DMS 273 treated with DMSO at 0.1 percent for 48 hours (cell line): ENCODE measurements around the gene LLPH.
"Not testable (repeated sequence)": the region's sequence is repeated elsewhere in the genome, so short reads cannot be mapped to it uniquely, and the experiment has no call there.

Source experiments
- DNase-seq: peaks from one replicate; lab custom pipeline; 2025; lab: John Stamatoyannopoulos, UW

LLPH gene

DNA sequence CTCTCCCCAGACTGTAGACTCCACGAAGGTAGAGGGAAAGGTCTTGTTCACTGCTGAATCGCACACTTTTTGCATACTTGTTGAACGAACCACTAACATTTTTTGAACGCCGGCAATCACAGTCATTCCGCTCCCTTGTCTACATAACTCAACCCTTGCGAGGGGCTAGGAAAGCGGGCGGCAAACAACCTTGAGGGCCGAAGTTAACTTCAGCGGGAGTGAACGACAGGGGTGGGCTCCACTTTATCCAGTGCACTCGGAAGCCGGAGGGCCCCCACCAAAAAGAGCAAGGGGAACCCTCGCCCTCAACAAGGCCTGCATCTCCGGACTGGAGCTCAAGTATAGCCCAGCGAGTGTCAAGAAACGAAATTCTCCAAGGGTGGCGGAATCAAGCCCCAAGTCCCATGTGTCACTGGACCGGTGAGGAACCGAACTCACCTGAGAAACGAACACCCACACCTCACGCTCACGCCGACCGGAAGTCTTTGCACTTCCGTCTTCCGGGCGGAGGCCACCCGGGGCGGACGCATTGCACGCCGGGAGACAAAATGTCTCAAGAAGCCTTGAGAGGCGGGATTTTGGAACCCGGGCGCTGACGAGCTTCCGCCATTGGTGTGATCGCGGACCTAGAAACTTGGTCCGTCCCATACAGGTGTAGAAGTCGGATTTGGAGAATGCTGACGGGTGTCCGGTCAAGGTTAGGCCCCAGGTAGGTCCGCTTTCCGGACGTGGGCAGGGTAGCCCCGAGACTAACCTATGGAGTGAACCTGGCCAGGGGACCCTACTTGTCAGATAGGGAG is at the start of gene LLPH:
TSS of gene LLPH (minus strand) at position 484 of the 800 bp plus-strand sequence. CDS start 1,644 bp downstream, outside the sequence.
- DNase-seq, result peak; percentile 32

DNA sequence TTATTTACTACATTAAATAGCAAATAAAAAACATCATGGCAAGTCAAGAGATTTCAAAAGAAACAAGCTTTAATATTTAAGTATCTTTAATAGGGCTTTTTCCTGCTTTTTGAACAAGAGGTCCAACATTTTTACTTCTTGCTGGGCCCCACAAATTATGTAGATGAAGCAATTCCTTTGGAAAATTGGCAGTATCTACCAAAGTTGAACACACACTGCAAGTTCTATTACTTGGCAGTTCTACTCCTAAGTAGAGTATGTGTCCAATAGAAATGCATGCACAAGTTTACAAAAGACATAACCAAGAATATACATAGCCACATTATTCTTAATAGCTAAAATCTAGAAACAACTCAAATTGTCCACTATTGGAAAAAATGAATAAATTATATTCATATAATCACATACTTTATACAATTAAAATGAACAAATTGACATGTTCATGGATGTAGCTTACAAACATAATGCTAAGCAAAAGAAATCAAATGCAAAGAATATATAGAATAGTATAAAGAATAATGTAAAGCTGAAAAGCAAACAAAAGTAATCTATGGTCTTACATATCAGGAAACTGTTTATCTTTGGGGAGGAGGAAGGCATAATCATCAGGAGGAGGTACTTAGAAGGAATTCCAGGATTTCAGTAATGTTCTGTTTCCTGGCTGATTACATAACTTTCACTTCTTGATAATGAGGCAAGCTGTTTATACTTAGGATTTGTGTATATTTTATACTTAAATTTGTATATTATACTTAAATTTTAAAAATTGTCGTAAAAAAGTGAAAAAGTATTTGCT is 45.8 kb upstream of the LLPH start:
- no peak for DNase-seq

DNA sequence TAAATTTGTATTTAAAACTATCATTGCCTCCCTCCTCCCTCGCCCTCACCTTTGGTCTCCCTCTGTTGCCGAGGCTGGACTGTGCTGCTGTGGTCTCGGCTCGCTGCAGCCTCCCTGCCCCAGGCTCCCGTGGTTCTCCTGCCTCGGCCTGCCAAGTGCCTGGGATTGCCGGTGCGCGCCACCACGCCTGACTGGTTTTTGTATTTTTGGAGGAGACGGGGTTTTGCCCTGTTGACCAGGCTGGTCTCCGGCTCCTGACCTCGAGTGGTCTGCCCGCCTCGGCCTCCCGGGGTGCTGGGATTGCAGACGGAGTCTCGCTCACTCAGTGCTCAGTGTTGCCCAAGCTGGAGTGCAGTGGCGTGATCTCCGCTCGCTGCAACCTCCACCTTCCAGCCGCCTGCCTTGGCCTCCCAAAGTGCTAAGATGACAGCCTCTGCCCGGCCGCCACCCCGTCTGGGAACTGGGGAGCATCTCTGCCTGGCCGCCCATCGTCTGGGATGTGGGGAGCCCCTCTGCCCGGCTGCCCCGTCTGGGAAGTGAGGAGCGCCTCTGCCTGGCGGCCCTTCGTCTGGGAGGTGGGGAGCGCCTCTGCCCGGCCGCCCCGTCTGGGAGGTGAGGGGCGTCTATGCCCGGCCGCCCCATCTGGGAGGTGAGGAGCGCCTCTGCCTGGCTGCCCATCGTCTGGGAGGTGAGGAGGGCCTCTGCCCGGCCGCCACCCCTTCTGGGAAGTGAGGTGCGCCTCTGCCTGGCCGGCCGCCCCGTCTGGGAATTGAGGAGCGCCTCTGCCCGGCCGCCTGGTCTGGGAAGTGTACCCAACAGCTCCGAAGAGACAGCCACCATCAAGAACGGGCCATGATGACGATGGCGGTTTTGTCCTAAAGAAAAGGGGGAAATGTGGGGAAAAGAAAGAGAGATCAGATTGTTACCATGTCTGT is 44.1 kb upstream of the LLPH start:
- DNase-seq, result not testable (repeated sequence)

- DNase-seq, result no peak
Observed at GRCh38 chr12:66170606-66171005, 40.1 kb upstream of the LLPH start.

DNA sequence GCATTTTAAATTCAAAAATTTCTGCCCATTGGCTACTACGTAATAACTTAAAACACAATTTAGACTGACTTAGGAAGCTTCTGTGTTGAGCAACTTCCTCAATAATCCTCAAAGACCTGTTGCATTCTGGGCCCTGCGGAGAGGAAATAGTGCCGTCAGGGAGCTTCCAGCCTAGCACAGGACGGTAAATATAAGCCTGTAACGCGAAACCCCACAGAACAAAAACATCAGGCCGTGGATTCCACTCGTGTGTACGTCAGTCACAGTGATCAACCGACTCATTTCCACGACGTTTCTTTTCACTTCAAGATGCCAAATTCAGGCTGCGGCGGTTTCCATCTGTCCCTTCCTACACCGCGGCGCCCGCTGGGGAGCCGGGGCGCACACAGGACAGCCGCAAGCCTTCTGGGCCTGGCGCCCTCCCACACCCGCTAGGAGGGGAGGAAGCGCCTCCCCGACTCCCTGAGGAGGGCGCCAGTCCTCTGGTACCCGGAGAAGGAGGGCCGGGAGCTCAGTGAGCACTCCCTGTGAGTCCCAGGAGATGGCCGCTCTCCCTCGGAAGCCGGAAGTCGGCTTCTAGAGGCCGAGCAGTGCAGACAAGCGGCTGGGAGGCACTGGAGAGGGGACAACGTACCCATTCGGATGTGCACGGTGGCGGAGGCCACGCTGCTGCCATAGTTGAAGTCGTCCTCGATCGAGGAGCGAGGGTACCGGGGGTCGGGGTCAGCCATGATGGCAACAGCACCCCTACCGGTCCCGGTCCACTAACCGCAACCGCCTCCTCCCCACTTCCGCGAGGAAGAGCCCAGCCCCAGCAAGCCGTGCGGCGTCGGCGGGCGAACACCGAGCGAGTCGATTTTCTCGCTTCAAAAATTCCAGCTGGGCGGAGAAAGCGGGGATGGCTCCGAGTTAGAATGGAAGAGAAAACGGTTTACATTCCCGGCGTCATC is 38.9 kb upstream of the LLPH start, which contains the start of gene TMBIM4:
TSS of gene TMBIM4 (minus strand) at position 776 of the 950 bp plus-strand sequence. CDS start at position 731, 45 bp downstream.
- peak; percentile 68 for DNase-seq

- DNase-seq, result no peak
Observed at GRCh38 chr12:66168410-66168809, 37.9 kb upstream of the LLPH start.

DNA sequence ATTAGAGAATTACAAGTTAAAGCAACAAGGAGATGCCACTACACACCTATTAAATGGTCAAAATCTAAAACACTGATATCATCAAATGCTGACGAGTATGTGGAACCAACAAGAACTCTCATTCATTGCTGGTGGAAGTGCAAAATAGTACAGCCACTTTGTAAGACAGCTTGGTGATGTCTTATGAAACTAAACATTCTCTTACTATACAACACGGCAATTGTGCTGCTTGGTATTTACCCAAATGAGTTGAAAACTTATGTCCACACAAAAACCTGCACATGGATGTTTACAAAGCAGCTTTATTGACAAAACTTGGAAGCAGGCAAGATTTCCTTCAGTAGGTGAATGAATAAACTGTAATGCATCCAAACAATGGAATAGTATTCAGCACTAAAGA is 36.0 kb upstream of the LLPH start:
- no peak for DNase-seq

- no peak for DNase-seq
Observed at GRCh38 chr12:66165141-66165540, 34.6 kb upstream of the LLPH start.

DNA sequence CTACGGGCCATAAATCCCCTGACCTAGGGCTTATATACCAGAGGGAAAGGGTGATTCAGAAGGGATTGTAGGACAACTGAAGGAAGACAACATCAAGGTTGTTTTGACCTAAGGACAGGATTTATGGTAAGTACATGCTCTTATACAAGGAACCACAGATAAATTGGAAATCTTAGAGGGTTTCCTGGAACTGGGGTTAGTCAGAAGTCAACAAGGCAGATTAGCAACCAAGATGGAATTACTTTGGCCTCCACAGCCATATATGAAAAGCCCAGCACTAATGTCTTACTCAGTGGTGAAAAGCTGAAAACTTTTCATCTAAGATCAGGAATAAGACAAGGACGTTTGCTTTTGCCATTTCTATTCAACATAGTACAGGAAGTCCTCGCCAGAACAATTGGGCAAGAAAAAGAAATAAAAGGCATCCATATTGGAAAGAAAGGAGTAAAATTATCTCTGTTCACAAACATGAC is 33.8 kb upstream of the LLPH start:
- no peak for DNase-seq

DNA sequence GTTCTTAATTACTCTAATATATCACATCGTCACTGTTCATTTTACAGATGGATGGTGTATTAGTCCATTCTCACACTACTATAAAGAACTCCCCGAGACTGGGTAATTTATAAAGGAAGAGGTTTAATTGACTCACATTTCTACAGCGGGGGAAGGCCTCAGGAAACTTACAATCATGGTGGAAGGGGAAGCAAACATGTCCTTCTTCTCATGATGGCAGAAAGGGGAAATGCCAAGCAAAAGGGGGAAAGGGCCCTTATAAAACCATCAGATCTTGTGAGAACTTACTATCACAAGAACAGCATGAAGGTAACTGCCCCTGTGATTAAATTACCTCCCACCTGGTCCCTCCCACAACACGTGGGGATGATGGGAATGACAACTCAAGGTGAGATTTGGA is 32.7 kb upstream of the LLPH start:
- DNase-seq, result no peak

GRCh38 chr12:66162701-66163100 is 32.2 kb upstream of the LLPH start:
- no peak for DNase-seq

DNA sequence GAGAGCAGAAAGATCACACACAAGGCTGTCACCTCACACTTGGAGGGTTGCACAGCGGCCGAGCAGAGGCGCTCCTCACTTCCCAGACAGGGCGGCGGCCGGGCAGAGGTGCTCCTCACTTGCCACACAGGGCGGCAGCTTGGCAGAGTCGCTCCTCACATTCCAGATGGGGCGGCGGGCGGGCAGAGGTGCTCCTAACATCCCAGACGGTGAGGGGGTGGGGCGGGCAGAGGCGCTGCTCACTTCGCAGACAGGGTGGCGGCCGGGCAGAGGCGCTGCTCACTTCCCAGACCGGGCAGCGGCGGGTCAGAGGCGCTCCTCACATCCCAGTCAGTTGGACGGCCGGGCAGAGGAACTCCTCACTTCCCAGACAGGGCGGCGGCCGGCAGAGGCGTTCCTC is 30.2 kb upstream of the LLPH start:
- no peak for DNase-seq

DNA sequence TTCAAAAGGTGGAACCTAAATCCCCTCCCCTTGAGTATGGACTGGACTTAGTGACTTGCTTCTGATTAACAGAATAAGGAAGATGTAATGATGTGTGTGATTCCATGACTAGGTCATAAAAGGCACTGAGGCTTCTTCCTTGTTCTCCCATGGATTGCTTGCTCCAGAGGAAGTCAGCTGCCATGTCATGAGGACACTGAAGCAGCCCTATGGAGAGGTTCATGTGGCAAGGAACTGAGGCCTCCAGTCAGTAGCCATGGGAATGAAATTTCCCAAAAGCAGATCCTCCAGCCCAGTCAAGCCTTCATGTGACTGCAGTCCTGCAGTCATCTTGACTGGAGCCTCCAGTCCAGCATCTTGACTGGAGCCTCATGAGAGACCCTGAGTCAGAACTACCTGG is 28.6 kb upstream of the LLPH start:
- DNase-seq, result no peak

DNA sequence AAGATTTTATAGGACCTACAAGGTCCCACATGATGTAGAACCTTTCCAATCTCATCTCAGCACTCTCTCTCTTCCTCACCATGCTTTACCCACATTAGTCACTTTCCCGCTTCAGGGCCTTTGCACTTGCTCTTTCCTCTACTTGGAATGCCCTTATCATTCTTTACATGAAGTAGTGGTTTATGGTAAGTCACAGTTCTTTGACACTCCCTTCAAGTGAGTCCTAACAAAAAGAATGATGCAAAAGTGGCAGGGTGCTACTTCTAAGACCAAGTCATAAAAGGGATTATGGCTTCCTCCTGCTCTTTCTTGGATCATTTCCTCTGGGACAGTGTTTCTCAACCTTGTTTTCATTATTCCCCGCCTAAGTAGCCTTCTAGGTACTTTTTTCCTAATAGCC is 26.1 kb upstream of the LLPH start:
- no peak for DNase-seq

- no peak for DNase-seq
Observed at GRCh38 chr12:66154776-66155175, 24.2 kb upstream of the LLPH start.

- no peak for DNase-seq
Observed at GRCh38 chr12:66152732-66153131, 22.2 kb upstream of the LLPH start.

DNA sequence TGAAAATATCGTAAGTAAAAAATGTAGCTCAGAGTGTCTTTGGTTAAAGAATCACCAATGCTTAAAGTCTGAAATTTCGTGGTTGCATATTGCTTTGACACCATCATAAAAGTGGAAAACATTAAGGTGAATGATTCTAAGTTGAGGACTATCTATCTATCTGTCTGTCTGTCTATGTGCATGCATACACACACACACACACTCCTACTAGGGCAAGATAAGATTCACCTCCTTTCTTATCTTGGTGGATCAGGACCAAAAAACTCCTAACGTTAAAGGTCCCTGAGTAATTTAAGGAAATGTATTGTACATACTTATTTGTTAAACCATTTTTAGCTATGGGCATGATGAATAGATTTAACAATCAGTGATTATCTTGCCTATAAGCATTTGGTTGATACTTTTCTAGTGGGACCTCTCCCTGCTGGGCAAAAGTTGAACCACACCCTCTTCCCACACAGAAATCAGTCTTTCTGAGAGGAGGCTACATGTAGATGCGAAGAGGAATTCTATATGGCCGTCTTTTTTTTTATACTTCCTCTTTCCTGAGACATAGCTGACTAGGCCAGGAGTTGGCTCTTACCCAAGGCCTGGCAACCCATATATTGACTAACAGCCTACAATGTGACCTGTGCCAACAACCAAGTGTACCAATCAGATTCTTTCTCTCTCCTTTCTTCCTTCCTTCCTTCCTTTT is 19.3 kb upstream of the LLPH start:
- no peak for DNase-seq

DNA sequence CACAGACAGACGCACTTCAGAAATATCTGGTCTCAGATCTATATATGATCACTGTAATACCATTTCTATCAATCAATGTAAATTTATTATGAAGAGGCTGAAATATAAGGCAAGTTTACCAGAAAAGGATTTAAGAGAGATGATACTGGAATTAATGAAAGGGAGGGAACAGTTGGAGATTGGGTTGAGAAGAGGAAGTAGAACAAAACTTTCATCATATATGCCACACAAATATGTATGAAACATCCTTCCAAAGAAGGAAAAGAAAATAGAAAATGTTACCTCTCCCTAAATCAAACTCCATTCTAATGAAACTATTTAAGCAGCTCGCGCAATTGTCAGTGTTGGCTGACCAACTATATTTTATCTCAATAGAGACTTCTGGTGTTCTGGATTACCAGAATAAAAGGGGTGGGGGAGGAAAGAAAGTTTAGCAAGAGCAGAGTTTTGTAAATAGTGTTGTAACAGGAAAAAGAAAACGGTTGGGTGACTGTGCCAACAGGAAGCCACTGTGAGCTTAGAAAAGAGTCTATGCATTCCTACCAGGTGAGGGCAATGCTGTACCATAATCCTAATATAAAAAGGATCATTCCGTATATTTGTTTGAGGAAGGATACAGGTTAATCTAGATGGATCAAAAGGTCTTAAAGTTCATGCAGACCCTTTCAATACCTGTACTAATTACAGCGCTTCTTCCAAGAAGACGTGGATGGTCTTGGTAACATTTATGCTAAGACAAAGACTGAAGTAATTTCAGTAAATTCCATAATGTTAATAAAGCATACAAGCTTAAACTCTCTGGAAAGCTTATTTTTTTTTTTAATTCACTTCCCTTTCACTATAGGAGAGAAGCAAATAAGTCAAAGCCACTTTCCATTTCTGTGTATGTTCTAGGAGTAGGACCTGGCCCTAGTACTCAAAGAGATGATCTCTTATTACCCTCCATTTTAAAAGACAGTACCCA is 14.5 kb upstream of the LLPH start:
- no peak for DNase-seq

- no peak for DNase-seq
Observed at GRCh38 chr12:66143868-66144267, 13.3 kb upstream of the LLPH start.
